A673 (cell line): ENCODE data around the gene SLC31A1. TPM values are rescaled to one million over a fixed set of nuclear protein-coding genes. Genes with fewer than 3 reads are reported as not detected.

Experiments used
- BruUV-seq: library from RNA; stranded (reverse); fragments of 400-500 nt; replicated peaks from 2 replicates; lab custom pipeline; 2021; lab: Mats Ljungman, UMichigan
- CTCF ChIA-PET: fragments of 300-600 bp; sonication (Branson Sonifier 250); formaldehyde crosslinking; loops from one replicate; lab custom pipeline; 2022; ENCODE audit warnings: antibody characterized with exemption; lab: Charles Lee
- POLR2A ChIA-PET: fragments of 300-600 bp; sonication (Branson Sonifier 250); formaldehyde crosslinking; loops from one replicate; lab custom pipeline; 2022; ENCODE audit warnings: antibody characterized with exemption; ENCODE audit not compliant: low non-redundant PET; lab: Charles Lee
- DNase-seq: peaks from one replicate; pipeline ENCODE4 v3.0.0-alpha.2; 2015; ENCODE audit warnings: low spot score
- H3K27ac ChIP-seq: fragments of 200-600 bp; sonication (generic); 2 replicates; pipeline ENCODE4 v1.5.1; 2016; ENCODE audit warnings: mixed run types, low read depth, mild to moderate bottlenecking, mixed read lengths, antibody characterized with exemption, low read length; ENCODE audit not compliant: poor library complexity, severe bottlenecking
- H3K27me3 ChIP-seq: fragments of 200-600 bp; sonication (generic); replicated peaks from 2 replicates; pipeline ENCODE4 v1.6.1; 2017; ENCODE audit warnings: mixed run types, low read depth, mild to moderate bottlenecking, mixed read lengths, antibody characterized with exemption, low read length; ENCODE audit not compliant: insufficient read depth, poor library complexity
- H3K36me3 ChIP-seq: fragments of 200-600 bp; sonication (generic); 2 replicates; pipeline ENCODE4 v1.6.1; 2016; ENCODE audit warnings: mixed run types, mild to moderate bottlenecking, mixed read lengths, antibody characterized with exemption, low read length; ENCODE audit not compliant: insufficient read depth, poor library complexity, severe bottlenecking
- H3K4me1 ChIP-seq: fragments of 200-600 bp; sonication (generic); 2 replicates; pipeline ENCODE4 v1.6.1; 2017; ENCODE audit warnings: mixed run types, mild to moderate bottlenecking, mixed read lengths, antibody characterized with exemption, low read length; ENCODE audit not compliant: insufficient read depth, poor library complexity, severe bottlenecking
- H3K4me3 ChIP-seq: fragments of 200-600 bp; sonication (generic); 2 replicates; pipeline ENCODE4 v1.5.1; 2016; ENCODE audit warnings: low read depth, mixed run types, mild to moderate bottlenecking, mixed read lengths, low read length; ENCODE audit not compliant: poor library complexity, severe bottlenecking
- H3K9me3 ChIP-seq: fragments of 200-600 bp; sonication (generic); 2 replicates; pipeline ENCODE4 v1.6.1; 2016; ENCODE audit warnings: mixed run types, low read depth, mild to moderate bottlenecking, mixed read lengths, antibody characterized with exemption, low read length; ENCODE audit not compliant: poor library complexity, severe bottlenecking
- EZH2 ChIP-seq: fragments of 200-600 bp; sonication (generic); IDR thresholded peaks from 2 replicates; pipeline ENCODE4 v1.6.1; 2017; ENCODE audit warnings: borderline replicate concordance, low read depth, mild to moderate bottlenecking, mixed read lengths, antibody characterized with exemption, low read length; ENCODE audit not compliant: poor library complexity, severe bottlenecking
- intact Hi-C: fragments of 100-400 bp; cut with micrococcal nuclease; formaldehyde crosslinking; loops from one replicate; pipeline ENCODE4 v1.10.0; 2022; ENCODE audit not compliant: unreplicated experiment
- total RNA-seq: library from RNA; stranded (reverse); gene quantifications from 2 replicates; pipeline ENCODE4 v1.2.3, GENCODE V29; 2021
- TF ChIP-seq, protein P1 (sequence below): fragments of 300-800, 200-600 bp; sonication (generic); conservative IDR thresholded peaks from 2 replicates; pipeline ENCODE4 v1.5.1; 2017; ENCODE audit warnings: low read depth, mild to moderate bottlenecking, antibody characterized with exemption, low read length, moderate library complexity, mixed read lengths

SLC31A1 gene
- total RNA-seq, 1 experiment from 2014 or later = 32.7 TPM

DNA sequence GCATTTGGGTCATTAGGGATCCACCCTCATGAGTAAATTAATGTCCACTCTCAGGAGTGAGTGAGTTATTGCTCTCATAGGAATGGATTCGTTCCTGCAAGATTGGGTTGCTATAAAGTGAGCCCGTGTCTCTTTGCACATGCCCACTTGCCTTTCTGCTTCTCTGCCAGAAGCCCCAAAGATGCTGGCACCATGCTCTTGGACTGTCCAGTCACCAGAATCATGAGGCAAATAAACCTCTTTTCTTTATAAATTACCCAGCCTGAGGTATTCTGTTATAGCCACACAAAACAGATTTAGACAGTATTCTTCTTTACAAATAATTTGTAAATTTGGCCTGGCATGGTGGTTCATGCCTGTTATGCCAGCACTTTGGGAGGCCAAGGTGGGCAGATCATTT is 29.5 kb downstream of the SLC31A1 start:
- no peak for DNase-seq
- H3K36me3 ChIP-seq = no peaks in the 10 kb centered on the region
- H3K27ac ChIP-seq = no peak overlapping the region
- ChIA-PET POLR2A (no interaction called here), CTCF (no interaction called here)
- no peaks in the 10 kb centered on the region for H3K9me3 ChIP-seq
- H3K27me3 ChIP-seq = no peaks in the 10 kb centered on the region
- H3K4me1 ChIP-seq = no peaks in the 10 kb centered on the region
- TF ChIP-seq, protein P1, sequence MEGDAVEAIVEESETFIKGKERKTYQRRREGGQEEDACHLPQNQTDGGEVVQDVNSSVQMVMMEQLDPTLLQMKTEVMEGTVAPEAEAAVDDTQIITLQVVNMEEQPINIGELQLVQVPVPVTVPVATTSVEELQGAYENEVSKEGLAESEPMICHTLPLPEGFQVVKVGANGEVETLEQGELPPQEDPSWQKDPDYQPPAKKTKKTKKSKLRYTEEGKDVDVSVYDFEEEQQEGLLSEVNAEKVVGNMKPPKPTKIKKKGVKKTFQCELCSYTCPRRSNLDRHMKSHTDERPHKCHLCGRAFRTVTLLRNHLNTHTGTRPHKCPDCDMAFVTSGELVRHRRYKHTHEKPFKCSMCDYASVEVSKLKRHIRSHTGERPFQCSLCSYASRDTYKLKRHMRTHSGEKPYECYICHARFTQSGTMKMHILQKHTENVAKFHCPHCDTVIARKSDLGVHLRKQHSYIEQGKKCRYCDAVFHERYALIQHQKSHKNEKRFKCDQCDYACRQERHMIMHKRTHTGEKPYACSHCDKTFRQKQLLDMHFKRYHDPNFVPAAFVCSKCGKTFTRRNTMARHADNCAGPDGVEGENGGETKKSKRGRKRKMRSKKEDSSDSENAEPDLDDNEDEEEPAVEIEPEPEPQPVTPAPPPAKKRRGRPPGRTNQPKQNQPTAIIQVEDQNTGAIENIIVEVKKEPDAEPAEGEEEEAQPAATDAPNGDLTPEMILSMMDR = no peak
- TF ChIP-seq EZH2 = no peak
- no peak overlapping the region for H3K4me3 ChIP-seq
- no TSS peak for BruUV-seq
- intact Hi-C loops = no loop called here

DNA sequence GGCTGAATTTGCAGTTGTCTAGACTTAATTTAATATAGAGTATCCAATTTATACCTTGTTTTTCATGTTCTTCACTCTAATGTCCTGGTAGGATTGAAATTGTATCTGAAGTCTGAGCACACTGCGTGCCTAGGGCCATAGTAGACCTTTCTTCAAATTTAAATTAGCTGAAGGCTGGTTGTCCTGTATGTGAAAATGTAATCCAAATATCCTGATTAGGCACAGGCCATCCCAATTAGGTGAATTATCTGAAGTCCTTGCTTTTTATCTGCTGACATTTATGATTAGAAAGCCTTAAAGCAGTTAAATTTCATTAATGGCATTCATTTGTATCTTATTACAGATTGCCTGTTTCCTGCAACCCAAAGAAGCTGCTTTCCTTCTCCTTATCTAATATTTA is 33.6 kb downstream of the SLC31A1 start:
- H3K36me3 ChIP-seq = peaks cover 23% of the 10 kb centered on the region
- intact Hi-C loops = no loop called here
- no peaks in the 10 kb centered on the region for H3K9me3 ChIP-seq
- H3K4me3 ChIP-seq = no peak overlapping the region
- TF ChIP-seq, protein P1 = no peak
- TF ChIP-seq EZH2 = no peak
- H3K27me3 ChIP-seq = no peaks in the 10 kb centered on the region
- H3K27ac ChIP-seq = no peak overlapping the region
- POLR2A ChIA-PET = no interaction called here
- no TSS peak for BruUV-seq
- H3K4me1 ChIP-seq = no peaks in the 10 kb centered on the region
- CTCF ChIA-PET = no interaction called here
- DNase-seq = no peak

DNA sequence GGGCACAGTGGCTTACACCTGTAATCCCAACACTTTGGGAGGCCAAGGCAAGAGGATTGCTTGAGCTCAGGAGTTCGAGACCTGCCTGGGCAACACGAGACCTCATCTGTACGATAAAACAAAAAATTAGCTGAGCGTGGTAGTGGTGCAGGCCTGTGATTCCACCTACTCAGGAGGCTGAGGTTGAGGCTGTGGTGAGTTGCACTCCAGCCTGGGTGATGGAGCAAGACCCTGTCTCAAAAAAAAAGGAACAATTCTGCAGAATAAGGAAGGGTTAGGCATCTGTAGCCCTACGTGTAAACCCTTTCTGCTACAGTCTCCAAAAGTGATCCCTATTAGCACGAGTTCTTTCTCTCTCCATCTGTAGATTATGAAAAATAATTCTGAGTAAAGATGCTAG is 34.1 kb downstream of the SLC31A1 start:
- DNase-seq = no peak
- ChIA-PET POLR2A (no interaction called here), CTCF (no interaction called here)
- Histone ChIP-seq H3K36me3 (peaks cover 23% of the 10 kb centered on the region), H3K4me1 (no peaks in the 10 kb centered on the region), H3K4me3 (no peak overlapping the region), H3K27ac (no peak overlapping the region), H3K27me3 (no peaks in the 10 kb centered on the region), H3K9me3 (no peaks in the 10 kb centered on the region)
- intact Hi-C loops = no loop called here
- TF ChIP-seq, protein P1 = no peak
- no TSS peak for BruUV-seq
